Activated CD4-positive, alpha-beta T cell treated with anti-CD3 and anti-CD28 coated beads, Interleukin-2, amount 50 U/mL, for 16 hours (primary cell): ENCODE results near the gene BICRAL.
"Not testable (repeated sequence)": the region's sequence is repeated elsewhere in the genome, so short reads cannot be mapped to it uniquely, and the experiment has no call there.

Experiments
- DNase-seq: peaks from one replicate; pipeline ENCODE4 v3.0.0-alpha.2; 2020

BICRAL gene

GRCh38 chr6:42902429-42903263 is 120.8 kb downstream of the BICRAL start:
- DNase-seq, result not testable (repeated sequence)

- DNase-seq, result no peak
These were observed 122.6 kb downstream of the BICRAL start for GRCh38 chr6:42904467-42904866.

- no peak for DNase-seq
These were observed 125.5 kb downstream of the BICRAL start for GRCh38 chr6:42907336-42907735.

GRCh38 chr6:42909835-42910234 is 128.0 kb downstream of the BICRAL start:
- DNase-seq, result no peak

- no peak for DNase-seq
These were observed 129.5 kb downstream of the BICRAL start for GRCh38 chr6:42911171-42912021.

- DNase-seq, result no peak
These were observed 132.7 kb downstream of the BICRAL start for GRCh38 chr6:42914546-42914945.

- DNase-seq, result no peak
These were observed 133.9 kb downstream of the BICRAL start, which contains the start of gene PTCRA for GRCh38 chr6:42915732-42916131. PTCRA (plus strand) TSS chr6:42916053; CDS start chr6:42916070, 17 bp downstream.

GRCh38 chr6:42916288-42916687 is 134.4 kb downstream of the BICRAL start:
- no peak for DNase-seq
